Measurements from ENCODE around the gene NPEPL1. TPM values are rescaled to one million over a fixed set of nuclear protein-coding genes. Genes with fewer than 3 reads are reported as not detected.

Gene NPEPL1
- total and polyA plus RNA-seq, 2 of the 8 experiments (the other 6 are each of a cell fraction or from before 2014, with no cell fraction given): 12.4 to 26.8 TPM

DNA sequence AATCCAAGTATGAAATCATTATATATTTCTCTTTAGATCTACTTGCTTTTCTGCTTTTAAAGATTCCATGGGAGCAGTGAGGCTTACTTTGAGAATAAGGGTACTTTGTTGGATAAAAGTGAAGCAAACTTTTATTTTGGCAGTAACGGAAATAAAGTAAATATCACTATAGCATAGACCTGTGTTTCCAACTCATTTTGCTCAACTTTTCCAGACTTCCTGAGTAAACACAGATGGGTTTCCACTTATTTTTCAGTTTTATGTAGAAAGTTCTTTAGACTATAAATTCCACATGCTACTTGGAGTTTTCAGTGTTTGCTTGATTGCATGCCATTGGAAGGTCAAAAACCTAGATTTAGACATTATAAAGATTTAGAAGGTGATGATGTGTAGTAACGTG is 35.3 kb upstream of the NPEPL1 start:
- Histone ChIP-seq H3K4ac (replicated peaks; ENCODE audit: insufficient read length, low read depth, low read length) (no peak overlapping the region), H2BK15ac (ENCODE audit: low read length) (no peak overlapping the region), H2BK20ac (ENCODE audit: low read length) (no peak overlapping the region), H3K36me3 (ENCODE audit: control insufficient read depth in 2 of 4, insufficient read depth in 4 of 4, low read length in 3 of 4) (peaks cover 0 to 17% (median 1%) of the 10 kb centered on the region in 4 experiments; a peak in 4 of 8 replicates), H4K5ac (ENCODE audit: insufficient read length, low read depth, low read length) (peak overlapping the region; percentile 16), H3K9ac (replicated peaks in 1 of 4; ENCODE audit: extremely low read depth in 1 of 4, low read depth in 3 of 4, low read length in 3 of 4) (no peak overlapping the region), H3K23me2 (ENCODE audit: low read depth, low read length) (peaks cover 4% of the 10 kb centered on the region), H3K27me3 (replicated peaks in 1 of 4; ENCODE audit: control insufficient read depth in 3 of 4, extremely low read depth in 1 of 4, insufficient read depth in 3 of 4, low read length in 3 of 4) (no peaks in the 10 kb centered on the region), H4K20me1 (replicated peaks in 1 of 2; ENCODE audit: control insufficient read depth in 1 of 2, insufficient read depth in 2 of 2, low read length in 2 of 2) (no peaks in the 10 kb centered on the region), H3K79me2 (ENCODE audit: control insufficient read depth in 1 of 2, insufficient read depth in 2 of 2, low read length in 2 of 2) (peaks cover 44 to 98% of the 10 kb centered on the region in 2 experiments), H3K23ac (ENCODE audit: insufficient read length) (no peak overlapping the region), H2AFZ (ENCODE audit: low read length) (no peak overlapping the region), H3K4me1 (replicated peaks in 1 of 4; ENCODE audit: control insufficient read depth in 3 of 4, insufficient read depth in 4 of 4, low read length in 3 of 4) (peaks cover 8 to 28% (median 21%) of the 10 kb centered on the region in 4 experiments), H2BK12ac (ENCODE audit: low read depth, low read length) (no peak overlapping the region), H4K8ac (ENCODE audit: extremely low read depth, insufficient read depth, low read length) (no peak overlapping the region), H4K91ac (replicated peaks; ENCODE audit: insufficient read length, low read length) (no peak overlapping the region), H2BK5ac (ENCODE audit: low read depth, low read length) (no peak overlapping the region), H2BK120ac (replicated peaks; ENCODE audit: low read depth, low read length) (no peak overlapping the region), H3K79me1 (ENCODE audit: low read depth, low read length) (peaks cover 5% of the 10 kb centered on the region; the same call in 1 of the 2 replicates), H3K4me2 (ENCODE audit: insufficient read depth in 1 of 2, low read depth in 2 of 2, low read length in 2 of 2) (peak overlapping the region; percentile 17 to 86; a peak in 3 of 4 replicates), H3K4me3 (ENCODE audit: extremely low read depth in 1 of 4, insufficient read depth in 2 of 4, low read depth in 3 of 4, low read length in 4 of 4) (peak overlapping the region in 1 of 4 experiments; percentile 23; a peak in 1 of 8 replicates), H2AK5ac (ENCODE audit: low read depth, low read length) (no peak overlapping the region), H3K14ac (ENCODE audit: insufficient read length) (no peak overlapping the region), H3K9me3 (ENCODE audit: insufficient read depth in 2 of 2, low read depth in 1 of 2, low read length in 1 of 2) (no peaks in the 10 kb centered on the region), H3K56ac (replicated peaks; ENCODE audit: insufficient read length, low read depth, low read length) (no peak overlapping the region), H3K27ac (ENCODE audit: low read depth, low read length) (no peak overlapping the region), H3K18ac (ENCODE audit: extremely low read depth, low read length) (no peak overlapping the region)
- FAIRE-seq (no peak), DNase-seq (ENCODE audit: low read depth in 1 of 2, low spot score in 2 of 2) (no peak)
- 74% methylated on average over 2 of the region's 2 CpGs; no CpG with 5 or more reads in 1 of the 2 experiments for WGBS, 2 experiments (ENCODE audit: extremely low coverage in 1 of 2, insufficient coverage in 1 of 2, insufficient read length in 1 of 2, insufficient replicate concordance in 2 of 2, low coverage in 1 of 2, low lambda C conversion rate in 2 of 2, missing lambda C conversion rate in 1 of 2)
- ChIA-PET CTCF (ENCODE audit: partially characterized antibody) (interaction anchor here (1.5 to 3.3 kb wide), 4 partner anchors 9 to 182 kb away, joined by 4 to 12 read pairs (median 10); no protein-coding TSS in a partner anchor), POLR2A (ENCODE audit: partially characterized antibody) (interaction anchor here (1.2 to 11.7 kb wide), 4 partner anchors 9 to 38 kb away, joined by 3 to 242 read pairs (median 6); no protein-coding TSS in a partner anchor)
- TF ChIP-seq SIN3A (conservative IDR thresholded peaks at IDR 0.05 in 1 of 2, IDR thresholded peaks at IDR 0.05 in 1 of 2; ENCODE audit: low read depth in 1 of 2, low read length in 2 of 2): no peak
- no peak for TF ChIP-seq SIX5 (IDR thresholded peaks at IDR 0.05; ENCODE audit: low read depth, low read length)
- TF ChIP-seq YY1 (IDR thresholded peaks at IDR 0.05; ENCODE audit: low read depth, low read length): no peak
- no peak for TF ChIP-seq ATF2 (IDR thresholded peaks at IDR 0.05; ENCODE audit: low read length)
- TF ChIP-seq BCL11A (IDR thresholded peaks at IDR 0.05; ENCODE audit: low read depth in 2 of 2, low read length in 2 of 2): no peak
- TF ChIP-seq HDAC6 (IDR thresholded peaks at IDR 0.05; ENCODE audit: low read depth, low read length): no peak
- TF ChIP-seq TBP (IDR thresholded peaks at IDR 0.05; ENCODE audit: low read depth, low read length): no peak
- TF ChIP-seq CBX8 (IDR thresholded peaks at IDR 0.05; ENCODE audit: borderline replicate concordance, low read depth, low read length): no peak
- no peak for TF ChIP-seq RNF2 (IDR thresholded peaks at IDR 0.05; ENCODE audit: borderline replicate concordance, low read depth, low read length, missing control alignments, poor library complexity, severe bottlenecking)
- TF ChIP-seq SIRT6 (IDR thresholded peaks at IDR 0.05; ENCODE audit: low read length): no peak
- TF ChIP-seq, protein P1, sequence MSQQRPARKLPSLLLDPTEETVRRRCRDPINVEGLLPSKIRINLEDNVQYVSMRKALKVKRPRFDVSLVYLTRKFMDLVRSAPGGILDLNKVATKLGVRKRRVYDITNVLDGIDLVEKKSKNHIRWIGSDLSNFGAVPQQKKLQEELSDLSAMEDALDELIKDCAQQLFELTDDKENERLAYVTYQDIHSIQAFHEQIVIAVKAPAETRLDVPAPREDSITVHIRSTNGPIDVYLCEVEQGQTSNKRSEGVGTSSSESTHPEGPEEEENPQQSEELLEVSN (IDR thresholded peaks at IDR 0.05): no peak

Measured in H1 (cell line).